Muscle layer of duodenum (tissue), 2 donors: ENCODE measurements around the gene ZDHHC11B.
A peak's percentile ranks its signal among the peaks of the same experiment; 100 is the strongest.
"Not testable (repeated sequence)": the region's sequence is repeated elsewhere in the genome, so short reads cannot be mapped to it uniquely, and the experiment has no call there.

ENCODE experiments used
- H3K27ac ChIP-seq: one replicate; pipeline ENCODE4 v1.7.0; 2013; ENCODE audit warnings: mild to moderate bottlenecking, low read length
- H3K27me3 ChIP-seq: one replicate; pipeline ENCODE4 v1.7.0; 2013; ENCODE audit warnings: low read depth, mild to moderate bottlenecking, control low read depth, low read length
- H3K36me3 ChIP-seq, 2 donors: one replicate each; pipeline ENCODE4 v1.7.0; 2013; ENCODE audit warnings: low read length in 2 of 2, control low read depth in 1 of 2, mild to moderate bottlenecking in 1 of 2; ENCODE audit not compliant: insufficient read depth in 2 of 2, control insufficient read depth in 1 of 2
- H3K4me1 ChIP-seq, 2 donors: one replicate each; pipeline ENCODE4 v1.7.0; 2013; ENCODE audit warnings: low read length in 2 of 2, mild to moderate bottlenecking in 2 of 2, control low read depth in 1 of 2, moderate library complexity in 1 of 2; ENCODE audit not compliant: insufficient read depth in 2 of 2, control insufficient read depth in 1 of 2
- H3K4me3 ChIP-seq, 2 donors: one replicate each; pipeline ENCODE4 v1.7.0; 2013; ENCODE audit warnings: low read length in 2 of 2, low read depth in 1 of 2, mild to moderate bottlenecking in 1 of 2
- H3K9me3 ChIP-seq, 2 donors: one replicate each; pipeline ENCODE4 v1.7.0; 2013; ENCODE audit warnings: low read length in 2 of 2, control low read depth in 1 of 2, mild to moderate bottlenecking in 1 of 2; ENCODE audit not compliant: control insufficient read depth in 1 of 2
- donor health status: healthy.

ZDHHC11B gene

GRCh38 chr5:679166-679895 is 105.2 kb downstream of the ZDHHC11B start:
- H3K27me3 ChIP-seq, H3K9me3 ChIP-seq, H3K4me3 ChIP-seq, H3K36me3 ChIP-seq, H3K27ac ChIP-seq: not testable (repeated sequence)
- peaks cover 0 to 37% of the 10 kb centered on the region in 2 donors for H3K4me1 ChIP-seq

GRCh38 chr5:678521-678920 is 106.0 kb downstream of the ZDHHC11B start:
- H3K4me3 ChIP-seq, H3K27ac ChIP-seq, H3K27me3 ChIP-seq, H3K9me3 ChIP-seq, H3K36me3 ChIP-seq: not testable (repeated sequence)
- H3K4me1 ChIP-seq: peaks cover 0 to 40% of the 10 kb centered on the region in 2 donors

GRCh38 chr5:677131-678101 is 107.1 kb downstream of the ZDHHC11B start:
- no peak overlapping the region for H3K4me3 ChIP-seq
- no peaks in the 10 kb centered on the region for H3K9me3 ChIP-seq
- no peak overlapping the region for H3K27ac ChIP-seq
- no peaks in the 10 kb centered on the region for H3K27me3 ChIP-seq
- H3K36me3 ChIP-seq: no peaks in the 10 kb centered on the region
- peaks cover 4 to 45% of the 10 kb centered on the region in 2 donors for H3K4me1 ChIP-seq

- Histone ChIP-seq H3K27ac (no peak overlapping the region), H3K4me1 (peaks cover 12 to 52% of the 10 kb centered on the region in 2 donors), H3K4me3 (no peak overlapping the region), H3K36me3 (no peaks in the 10 kb centered on the region), H3K27me3 (no peaks in the 10 kb centered on the region), H3K9me3 (no peaks in the 10 kb centered on the region)
These were observed 107.8 kb downstream of the ZDHHC11B start for GRCh38 chr5:676699-677076.

GRCh38 chr5:675871-676698 is 108.4 kb downstream of the ZDHHC11B start:
- no peaks in the 10 kb centered on the region for H3K36me3 ChIP-seq
- H3K4me1 ChIP-seq: peaks cover 12 to 55% of the 10 kb centered on the region in 2 donors
- H3K27me3 ChIP-seq: no peaks in the 10 kb centered on the region
- H3K4me3 ChIP-seq: no peak overlapping the region
- H3K27ac ChIP-seq: no peak overlapping the region
- no peaks in the 10 kb centered on the region for H3K9me3 ChIP-seq

- Histone ChIP-seq H3K36me3 (no peaks in the 10 kb centered on the region), H3K4me3 (no peak overlapping the region), H3K9me3 (no peaks in the 10 kb centered on the region), H3K27ac (no peak overlapping the region), H3K27me3 (no peaks in the 10 kb centered on the region), H3K4me1 (peaks cover 12 to 63% of the 10 kb centered on the region in 2 donors)
These were observed 109.2 kb downstream of the ZDHHC11B start for GRCh38 chr5:675111-675870.

GRCh38 chr5:674630-675011 is 109.9 kb downstream of the ZDHHC11B start:
- peaks cover 12 to 70% of the 10 kb centered on the region in 2 donors for H3K4me1 ChIP-seq
- no peaks in the 10 kb centered on the region for H3K9me3 ChIP-seq
- H3K36me3 ChIP-seq: no peaks in the 10 kb centered on the region
- no peak overlapping the region for H3K27ac ChIP-seq
- no peak overlapping the region for H3K4me3 ChIP-seq
- no peaks in the 10 kb centered on the region for H3K27me3 ChIP-seq

- H3K27me3 ChIP-seq: no peaks in the 10 kb centered on the region
- no peak overlapping the region for H3K27ac ChIP-seq
- H3K36me3 ChIP-seq: no peaks in the 10 kb centered on the region
- H3K4me3 ChIP-seq: peak overlapping the region in 1 of 2 donors; percentile 53
- peaks cover 12 to 73% of the 10 kb centered on the region in 2 donors for H3K4me1 ChIP-seq
- no peaks in the 10 kb centered on the region for H3K9me3 ChIP-seq
These were observed 110.5 kb downstream of the ZDHHC11B start for GRCh38 chr5:673831-674629.

- Histone ChIP-seq H3K27me3 (no peaks in the 10 kb centered on the region), H3K9me3 (no peaks in the 10 kb centered on the region), H3K4me1 (peaks cover 12 to 78% of the 10 kb centered on the region in 2 donors), H3K27ac (no peak overlapping the region), H3K4me3 (peak overlapping the region; percentile 30 to 53), H3K36me3 (no peaks in the 10 kb centered on the region)
These were observed 111.2 kb downstream of the ZDHHC11B start for GRCh38 chr5:673161-673830.
